NCI-H1436 treated with DMSO at 0.1 percent for 48 hours (cell line): ENCODE data around the gene PTF1A.

ENCODE experiments used
- DNase-seq: peaks from one replicate; lab custom pipeline; 2025; lab: John Stamatoyannopoulos, UW

PTF1A gene

DNA sequence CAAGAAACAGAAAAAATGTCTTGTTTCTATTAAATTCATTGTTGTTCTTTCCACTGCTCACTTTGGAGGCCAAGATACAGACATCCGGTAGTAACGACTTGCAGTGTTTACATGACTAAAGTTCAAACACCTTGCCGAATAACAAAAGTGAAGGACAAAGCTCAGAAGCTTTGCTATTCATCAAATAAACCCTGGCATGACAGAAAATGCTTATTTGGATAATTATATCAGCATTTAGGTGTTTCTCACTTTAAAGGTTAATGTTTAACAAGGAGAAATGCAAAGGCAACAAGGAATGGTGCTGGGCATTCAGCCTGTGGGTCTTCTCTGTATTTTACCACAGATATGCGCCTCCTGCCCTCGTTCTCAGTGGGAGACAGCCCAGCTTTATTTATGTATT, 5.4 kb upstream of the PTF1A start:
- no peak for DNase-seq

DNA sequence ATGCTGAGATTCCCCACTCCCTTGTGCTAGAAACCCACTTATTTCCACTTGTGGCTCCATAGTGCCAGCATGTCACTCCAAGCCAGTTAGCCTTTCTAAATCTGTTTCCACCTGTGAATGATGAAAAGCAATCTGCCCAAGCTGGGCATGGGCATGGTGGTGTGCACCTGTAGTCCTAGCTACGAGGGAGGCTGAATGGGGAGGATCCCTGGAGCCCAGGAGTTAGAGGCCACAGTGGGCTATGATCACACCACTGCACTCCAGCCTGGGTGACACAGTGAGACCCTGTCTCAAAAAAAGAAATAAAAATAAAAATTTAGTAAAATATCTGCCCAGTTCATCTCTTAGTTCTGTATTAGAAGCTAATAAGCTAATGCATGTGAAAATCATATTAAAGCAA, 5.0 kb upstream of the PTF1A start:
- no peak for DNase-seq

DNA sequence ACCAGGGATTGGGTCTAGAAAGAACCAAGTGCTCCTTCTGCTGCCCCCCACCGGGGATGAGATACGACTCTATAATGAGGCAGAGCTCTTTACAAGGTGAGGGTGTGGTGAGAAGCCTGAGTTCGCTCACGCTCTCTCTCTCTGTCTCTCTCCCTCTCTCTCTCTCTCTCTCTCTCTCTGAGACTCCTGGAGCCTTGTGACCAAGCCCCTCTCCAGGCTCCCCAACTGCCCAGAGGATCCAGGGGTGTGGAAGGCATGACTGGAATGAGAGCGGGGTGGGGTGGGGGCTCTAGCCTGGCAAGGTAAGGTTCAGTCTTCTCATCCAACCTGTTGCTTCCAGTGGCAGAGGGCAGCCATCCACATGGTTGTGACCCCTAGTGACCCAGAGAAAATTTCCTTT, 3.1 kb upstream of the PTF1A start:
- DNase-seq: no peak

DNA sequence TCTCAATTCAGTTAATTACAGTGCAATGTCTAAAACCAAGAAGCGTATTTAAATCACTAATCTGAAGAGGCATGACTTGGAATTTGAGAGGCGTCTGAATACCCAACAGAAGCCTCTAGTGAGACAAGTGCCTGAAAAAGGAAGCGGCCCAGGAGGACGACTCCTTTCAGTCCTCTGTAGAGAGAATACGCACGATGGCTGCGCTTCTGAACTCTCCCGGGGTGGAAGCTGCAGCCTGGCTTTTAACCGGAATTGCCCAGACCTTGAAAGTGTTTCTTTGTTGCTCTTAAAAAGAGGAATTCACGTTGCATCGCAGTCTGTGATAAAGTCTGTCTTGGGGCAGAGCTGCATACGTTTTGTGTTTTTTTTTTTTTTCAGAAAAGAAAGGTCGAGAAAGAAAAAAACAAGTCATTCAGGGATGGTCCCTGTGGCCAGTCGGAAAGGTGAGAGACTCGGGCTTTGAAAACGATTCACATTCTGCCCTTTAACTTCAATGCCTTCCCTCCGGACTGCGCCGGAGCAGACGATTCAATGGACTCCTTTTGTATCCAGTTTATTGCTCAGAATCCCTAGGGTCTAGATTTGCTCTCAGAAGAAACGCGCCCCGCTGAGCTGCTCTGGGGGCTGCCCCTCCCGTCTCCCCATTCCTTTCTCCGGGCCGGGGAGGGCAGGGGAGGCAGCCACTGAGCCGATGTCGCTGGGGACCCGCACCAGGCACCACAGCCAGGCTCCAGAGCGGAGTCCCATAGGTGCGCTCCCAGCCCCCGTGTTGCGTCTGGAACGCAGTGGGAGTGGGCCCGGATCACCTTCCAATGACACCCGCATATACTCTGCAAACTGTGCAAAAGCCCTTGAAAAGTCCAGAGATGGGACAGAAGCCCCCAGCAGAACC, 994 bp upstream of the PTF1A start:
- DNase-seq: peak; percentile 21

DNA sequence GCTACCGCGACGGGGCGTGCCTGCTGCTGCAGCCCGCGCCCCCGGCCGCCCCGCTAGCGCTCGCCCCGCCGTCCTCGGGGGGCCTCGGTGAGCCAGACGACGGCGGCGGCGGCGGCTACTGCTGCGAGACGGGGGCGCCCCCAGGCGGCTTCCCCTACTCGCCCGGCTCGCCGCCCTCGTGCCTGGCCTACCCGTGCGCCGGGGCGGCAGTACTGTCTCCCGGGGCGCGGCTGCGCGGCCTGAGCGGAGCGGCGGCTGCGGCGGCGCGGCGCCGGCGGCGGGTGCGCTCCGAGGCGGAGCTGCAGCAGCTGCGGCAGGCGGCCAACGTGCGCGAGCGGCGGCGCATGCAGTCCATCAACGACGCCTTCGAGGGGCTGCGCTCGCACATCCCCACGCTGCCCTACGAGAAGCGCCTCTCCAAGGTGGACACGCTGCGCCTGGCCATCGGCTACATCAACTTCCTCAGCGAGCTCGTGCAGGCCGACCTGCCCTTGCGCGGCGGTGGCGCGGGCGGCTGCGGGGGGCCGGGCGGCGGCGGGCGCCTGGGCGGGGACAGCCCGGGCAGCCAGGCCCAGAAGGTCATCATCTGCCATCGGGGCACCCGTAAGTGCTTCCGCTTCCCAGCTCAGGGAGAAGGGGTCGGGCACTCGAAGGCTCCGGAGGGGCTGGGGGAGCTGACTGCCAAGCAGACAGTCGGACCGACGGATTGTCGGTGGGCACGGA, 761 bp downstream of the PTF1A start:
- no peak for DNase-seq

DNA sequence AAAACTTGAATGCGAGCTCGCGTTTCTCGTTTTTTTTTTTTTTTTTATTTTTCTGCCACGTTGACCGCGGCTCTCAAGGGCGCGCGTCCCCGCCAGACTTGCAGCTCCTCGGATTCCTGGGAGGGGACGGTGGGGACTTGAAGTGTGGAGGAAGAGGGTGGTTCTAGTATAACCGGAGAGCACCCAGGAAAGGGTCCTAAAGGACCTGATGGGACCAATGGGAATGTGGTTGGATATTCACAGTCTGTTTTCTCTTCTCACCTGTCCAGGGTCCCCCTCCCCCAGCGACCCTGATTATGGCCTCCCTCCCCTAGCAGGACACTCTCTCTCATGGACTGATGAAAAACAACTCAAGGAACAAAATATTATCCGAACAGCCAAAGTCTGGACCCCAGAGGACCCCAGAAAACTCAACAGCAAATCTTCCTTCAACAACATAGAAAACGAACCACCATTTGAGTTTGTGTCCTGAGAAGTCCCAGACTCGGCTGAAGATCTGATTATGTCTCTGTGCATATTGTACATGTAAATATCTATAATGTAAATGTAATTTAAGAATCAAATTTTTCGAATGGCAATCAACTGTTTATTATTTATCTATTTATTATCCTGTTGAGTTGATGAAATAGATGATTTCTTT, 1.4 kb downstream of the PTF1A start:
- no peak for DNase-seq

DNA sequence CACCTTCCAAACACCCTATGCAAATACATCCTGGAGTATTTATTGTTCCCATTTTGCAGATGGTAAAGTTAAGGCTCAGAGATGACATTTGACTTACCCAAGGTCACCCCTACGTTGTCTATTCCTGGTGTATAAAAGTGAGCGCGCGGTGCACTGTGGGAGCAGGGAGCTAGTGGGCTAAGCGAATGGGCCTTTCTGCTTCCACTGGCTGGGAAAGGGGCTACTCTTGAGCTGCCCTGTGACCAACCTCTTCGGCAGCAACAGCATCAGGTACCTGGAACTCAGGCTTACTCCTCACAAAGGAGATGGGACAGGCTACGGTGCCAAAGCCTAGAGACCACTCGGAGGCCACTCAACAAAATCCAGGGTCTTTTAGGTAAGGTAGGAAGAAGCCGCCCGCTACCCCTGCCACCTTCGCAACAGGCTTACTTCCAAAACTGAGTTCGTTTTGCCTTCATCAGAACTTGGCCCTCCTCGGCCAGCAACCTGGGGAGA, 2.4 kb downstream of the PTF1A start:
- no peak for DNase-seq

DNA sequence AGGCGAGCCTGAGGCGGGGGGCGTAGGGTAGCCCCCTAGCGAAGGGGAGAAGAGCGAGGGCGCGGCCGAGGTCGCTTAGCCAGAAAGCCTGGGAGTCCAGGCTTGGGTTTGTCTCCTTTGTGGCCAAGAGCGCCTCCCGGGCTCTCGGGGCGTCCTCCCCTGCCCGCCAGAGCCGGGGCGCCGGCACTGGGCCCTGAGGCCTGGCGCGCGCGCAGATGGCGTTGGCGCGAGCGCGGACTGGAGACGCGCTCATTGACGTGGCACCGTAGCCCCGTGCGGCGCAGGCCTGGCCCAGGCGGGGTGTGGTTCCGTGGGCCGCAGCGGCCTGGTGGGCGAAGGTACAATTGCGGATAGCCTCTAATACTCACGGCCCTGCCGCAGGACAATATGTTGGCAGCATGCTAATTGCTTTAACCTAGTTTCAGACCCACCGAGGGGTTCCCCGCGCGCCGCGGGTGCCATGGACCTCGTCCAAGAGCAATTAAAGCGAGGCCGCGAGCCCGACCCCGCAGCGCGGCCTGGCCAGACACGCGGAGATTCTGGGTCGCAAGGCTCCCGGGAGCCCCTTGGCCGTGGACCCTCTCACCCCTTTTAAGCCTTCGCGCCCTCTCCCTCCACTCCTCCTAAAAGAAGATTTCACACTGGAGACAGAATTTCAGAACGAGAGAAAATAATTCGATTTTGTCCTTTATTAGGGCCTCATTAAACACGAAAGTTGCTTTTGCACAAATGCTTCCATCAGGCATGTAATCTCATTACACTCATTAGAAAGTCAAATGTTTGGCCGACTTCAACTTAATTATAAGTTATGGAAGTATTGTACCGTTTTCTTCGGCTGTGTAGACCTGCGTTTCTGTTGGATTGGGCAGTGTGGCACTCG, 3.1 kb downstream of the PTF1A start:
- DNase-seq: no peak

DNA sequence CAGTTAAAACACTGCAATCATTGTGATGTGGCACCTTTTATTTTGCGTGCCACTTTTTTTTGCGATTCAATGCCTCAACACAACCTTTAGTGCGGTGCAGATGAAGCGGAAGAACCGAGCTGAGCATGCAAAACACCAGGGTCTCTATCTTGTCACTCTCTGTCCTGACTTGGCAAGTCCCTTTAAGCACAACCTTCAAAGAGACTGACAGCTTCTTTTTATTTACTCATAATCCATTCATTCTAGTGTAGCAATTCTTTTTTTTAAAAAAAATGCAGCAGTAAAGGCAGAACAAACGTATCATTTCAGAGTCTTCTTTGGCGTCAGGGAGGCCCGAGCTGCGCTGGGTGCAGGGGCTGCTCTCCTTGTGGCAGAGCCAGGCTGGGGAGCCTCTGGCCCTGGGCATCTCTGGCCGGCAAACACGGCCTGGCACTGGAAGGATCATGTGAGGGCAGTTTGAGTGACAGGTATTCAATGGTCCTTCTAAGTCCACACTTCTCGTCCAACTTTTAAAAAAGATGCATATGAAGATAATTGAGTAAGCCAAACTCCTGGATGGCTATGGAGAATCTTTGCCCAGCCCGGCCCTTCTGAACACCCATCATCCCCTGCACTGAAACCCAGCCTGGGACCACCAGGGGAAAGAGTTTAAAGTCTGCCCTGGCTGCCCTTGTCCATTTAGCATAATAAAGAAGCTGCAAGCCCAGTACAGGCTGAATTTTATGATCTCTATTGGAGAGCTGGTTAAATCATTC, 3.9 kb downstream of the PTF1A start:
- no peak for DNase-seq

DNA sequence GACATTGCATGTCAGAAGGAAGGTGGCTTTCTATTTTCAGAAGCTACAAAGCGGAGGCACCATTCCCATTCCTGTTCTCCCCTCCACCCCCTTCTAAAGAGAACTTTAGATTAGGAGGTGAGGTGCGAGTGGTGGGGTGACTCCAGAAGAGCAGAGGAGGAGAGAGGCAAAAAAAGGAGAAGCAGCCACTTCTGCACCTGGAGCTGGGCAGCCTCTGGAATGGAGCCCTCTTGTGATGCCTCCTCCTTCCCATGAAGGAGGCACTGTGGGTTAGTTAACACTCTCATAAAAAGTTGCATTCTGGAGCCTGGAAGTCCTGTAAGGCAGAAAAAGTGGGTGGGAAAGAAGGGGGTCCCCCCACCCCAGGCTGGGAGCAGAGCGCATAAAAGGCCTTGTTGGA, 4.8 kb downstream of the PTF1A start:
- no peak for DNase-seq

DNA sequence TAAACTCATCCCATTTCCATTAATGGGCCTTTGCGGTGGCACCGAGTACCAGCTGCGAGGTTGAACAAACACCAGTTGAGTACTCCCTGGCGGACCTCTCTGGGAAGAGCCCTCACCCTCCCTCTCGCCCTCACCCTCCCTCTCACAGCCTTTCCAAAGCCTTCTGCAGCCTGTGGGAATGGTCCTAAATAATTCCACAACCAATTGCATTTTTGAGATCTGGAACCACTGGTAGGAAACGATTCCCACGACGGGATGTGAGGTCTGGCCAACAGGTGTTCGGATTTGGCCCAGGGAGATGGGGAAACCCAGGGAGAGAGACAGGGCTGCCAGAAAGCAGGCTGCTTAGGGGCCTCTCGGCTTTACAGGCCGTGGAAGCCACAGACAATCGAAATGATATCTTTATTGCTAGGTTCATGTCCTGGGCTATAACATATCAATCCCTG, 5.3 kb downstream of the PTF1A start:
- peak; percentile 71 for DNase-seq

DNA sequence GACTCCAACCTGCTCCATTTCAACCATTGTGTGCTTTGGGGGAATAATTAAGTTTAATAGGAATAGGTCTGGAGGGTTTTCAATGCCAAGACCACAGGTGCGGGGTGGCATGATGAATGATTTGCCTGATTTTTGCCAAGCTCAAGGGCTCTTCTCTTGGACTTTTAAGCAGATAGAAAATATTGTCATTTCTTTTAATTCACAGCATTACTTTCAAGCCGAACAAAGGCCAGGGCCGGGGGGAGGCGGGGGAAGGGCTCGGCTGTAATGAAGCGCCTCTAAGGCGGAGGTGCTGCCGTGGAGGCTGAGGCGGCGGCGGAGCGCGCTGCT, 6.5 kb downstream of the PTF1A start:
- DNase-seq: peak; percentile 64

DNA sequence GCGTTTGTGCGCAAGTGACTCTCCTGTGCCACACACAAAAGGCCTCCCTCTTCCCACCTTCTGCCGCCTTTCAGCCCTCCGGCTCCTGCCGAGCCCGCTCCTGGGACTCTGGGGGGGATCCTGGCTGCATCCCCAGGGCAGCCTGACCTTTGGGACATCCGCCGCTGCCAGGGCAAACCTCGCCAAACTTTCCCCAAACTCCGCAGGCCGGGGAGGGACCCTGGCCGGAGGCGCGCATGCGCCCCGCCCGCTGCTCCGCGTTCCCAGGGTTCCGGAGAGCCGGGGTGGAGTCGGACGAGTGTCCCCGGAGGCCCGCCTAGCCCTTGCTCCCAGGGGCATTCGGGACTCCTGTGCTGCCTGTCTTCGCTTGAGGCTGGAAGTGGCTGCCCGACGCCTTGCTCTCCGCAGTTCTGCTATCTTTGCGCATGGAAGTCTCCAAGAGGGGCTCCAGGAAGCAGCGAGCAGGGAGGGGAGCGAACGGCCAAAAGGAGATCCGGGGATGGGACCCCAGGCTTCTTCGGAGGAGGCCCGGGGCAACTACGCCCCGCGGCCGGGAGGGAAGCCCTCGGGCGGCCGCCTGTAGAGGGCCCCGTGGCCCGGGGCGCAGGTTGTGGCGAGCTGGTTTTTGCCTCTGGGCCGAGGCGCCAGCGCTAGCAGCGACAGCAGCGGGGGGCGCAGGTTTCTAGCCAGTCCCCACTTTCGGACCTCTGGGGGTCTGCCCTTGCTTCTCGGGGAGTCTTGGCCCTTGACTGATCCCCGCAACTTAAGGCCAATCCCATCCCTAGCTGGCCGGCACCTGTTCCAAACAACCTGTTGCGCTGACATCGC, 7.0 kb downstream of the PTF1A start:
- DNase-seq: peak; percentile 34

DNA sequence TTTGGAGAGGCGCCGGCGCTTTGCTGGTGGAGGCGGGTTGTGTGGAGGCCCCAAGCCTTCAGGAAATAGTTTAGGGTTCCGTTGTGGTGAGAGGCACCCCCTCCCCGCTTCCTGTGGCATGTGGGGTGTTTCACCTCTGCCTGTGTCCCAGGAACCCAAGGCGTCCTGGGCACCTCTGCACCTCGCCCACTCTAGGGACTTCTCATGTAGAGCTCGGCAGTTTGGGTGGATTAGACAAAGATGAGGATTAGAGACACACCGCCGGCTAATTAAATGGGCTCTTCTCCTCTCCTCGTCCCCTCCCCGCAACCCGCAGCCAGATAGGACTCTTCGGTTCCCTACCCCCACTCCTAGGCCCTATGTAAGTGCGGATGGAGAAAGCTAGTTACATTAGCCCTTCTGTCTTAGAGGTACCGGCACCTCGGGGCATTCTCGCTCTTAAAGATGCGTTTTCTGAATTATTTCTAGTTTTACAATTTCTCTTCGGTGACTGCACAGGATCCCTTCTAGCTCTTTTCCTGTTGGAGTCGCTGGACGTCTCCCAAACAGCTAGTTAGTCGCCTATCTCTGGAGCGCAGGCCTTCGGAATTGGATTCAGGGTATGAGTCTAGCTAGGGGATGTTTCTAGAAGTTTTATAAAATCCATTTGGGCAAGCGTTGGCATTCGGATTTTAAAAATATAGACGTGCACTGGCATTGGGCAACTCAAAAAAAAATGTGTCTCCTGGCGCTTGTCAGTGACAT, 7.8 kb downstream of the PTF1A start:
- no peak for DNase-seq

DNA sequence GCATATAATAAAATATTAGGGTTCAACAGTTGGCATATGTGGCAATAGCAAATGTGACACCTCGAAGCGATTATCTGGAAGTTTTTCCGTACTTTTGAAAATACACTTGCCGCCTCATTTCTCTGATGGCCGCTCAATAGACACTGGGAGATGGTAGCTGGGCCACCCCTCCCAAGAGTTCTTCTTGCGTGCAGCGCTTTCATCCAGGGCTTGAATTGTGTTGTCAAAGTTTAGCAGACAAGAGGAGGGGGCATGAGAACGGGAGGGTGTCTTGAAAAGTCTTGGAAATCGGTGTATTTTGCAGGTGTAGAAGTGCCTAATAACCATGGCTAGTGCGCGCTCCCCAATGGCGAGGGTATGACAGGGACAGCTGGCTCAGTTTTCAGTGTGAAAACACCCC, 8.5 kb downstream of the PTF1A start:
- DNase-seq: no peak

DNA sequence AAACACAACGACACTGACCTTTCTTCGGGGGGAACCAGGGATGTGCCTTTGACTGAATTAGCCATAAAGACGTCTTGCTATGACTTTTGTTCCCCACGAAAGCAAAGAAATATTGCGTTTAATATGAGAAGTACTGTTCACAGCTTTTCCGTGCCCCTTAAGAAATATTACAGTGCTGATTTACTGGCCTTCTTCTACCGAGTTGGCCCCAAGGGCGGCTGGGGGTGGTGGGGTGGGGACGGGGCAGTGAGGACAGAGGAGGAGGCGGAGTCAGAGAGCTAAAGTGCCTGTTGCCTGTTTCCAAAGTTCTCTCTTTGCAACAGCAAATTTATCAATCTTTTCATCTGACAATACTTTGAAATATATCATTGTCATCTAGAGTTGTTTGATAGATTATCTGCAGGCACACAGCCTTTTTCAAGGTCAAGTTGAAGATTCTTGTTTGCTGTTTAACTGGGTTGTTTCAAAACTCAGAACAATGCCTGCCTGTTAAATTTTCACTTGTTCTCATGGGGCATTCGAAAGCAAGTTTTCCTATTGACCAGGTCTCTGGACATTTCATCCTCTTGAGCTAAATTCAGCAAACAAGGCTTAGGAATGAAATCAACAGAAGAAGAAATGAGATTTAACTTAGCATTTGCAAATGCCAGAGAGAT, 9.0 kb downstream of the PTF1A start:
- no peak for DNase-seq

DNA sequence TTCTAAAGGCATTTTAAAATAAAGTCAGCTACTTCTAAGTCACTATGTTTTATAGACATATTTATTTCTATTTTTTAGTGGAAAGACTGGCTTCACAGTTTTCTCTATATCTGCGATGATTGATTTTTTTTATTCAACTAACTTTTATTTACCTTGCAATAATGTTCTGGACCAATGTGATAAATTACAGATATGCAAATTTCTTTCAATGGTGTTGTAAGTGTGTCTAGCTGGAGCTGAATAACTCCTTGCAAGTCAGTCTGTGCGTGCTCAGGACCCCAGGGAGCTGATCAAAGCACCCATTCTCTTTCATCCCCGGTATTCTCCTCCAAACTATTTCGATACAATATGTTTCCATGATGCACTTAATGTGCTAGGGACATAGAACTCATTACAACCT, 9.7 kb downstream of the PTF1A start:
- DNase-seq: no peak

DNA sequence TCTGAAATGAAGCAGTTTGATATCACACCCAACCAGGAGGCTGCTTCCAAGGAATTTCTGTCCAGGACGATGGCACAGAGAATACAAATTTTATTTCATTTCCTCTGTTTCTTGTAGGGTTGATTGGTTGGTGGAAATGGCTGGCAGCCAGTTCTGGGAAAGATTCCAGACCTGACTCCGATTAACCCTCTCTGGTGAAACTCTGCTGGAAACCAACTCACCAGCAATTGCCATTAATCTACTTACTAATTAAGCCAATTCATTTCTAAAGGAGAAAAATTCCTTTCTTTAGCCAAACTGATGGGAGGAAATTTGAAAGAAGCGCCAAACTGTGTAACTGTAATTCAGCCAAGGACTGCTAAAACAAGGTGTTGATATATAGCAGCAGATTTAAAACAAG, 10.7 kb downstream of the PTF1A start:
- no peak for DNase-seq
